Bronchial epithelial cell (primary cell): ENCODE results near the gene ARHGDIG. TPM values are rescaled to one million over a fixed set of nuclear protein-coding genes. Genes with fewer than 3 reads are reported as not detected.
A peak's percentile ranks its signal among the peaks of the same experiment; 100 is the strongest.

Source experiments
- DNase-seq: peaks from one replicate; pipeline ENCODE4 v3.0.0-alpha.2; 2010; ENCODE audit warnings: low read depth
- FAIRE-seq: peaks from 2 replicates; lab custom pipeline; 2011; peaks lifted over from hg19 to GRCh38; lab: Jason Lieb, UNC
- H3K27me3 ChIP-seq: 2 replicates; pipeline ENCODE4 v1.5.1; 2011; ENCODE audit warnings: low read length; ENCODE audit not compliant: control insufficient read depth, insufficient read depth
- H3K36me3 ChIP-seq: 2 replicates; pipeline ENCODE4 v1.5.1; 2011; ENCODE audit warnings: low read length; ENCODE audit not compliant: control insufficient read depth, insufficient read depth
- H3K4me3 ChIP-seq: 2 replicates; pipeline ENCODE4 v1.5.1; 2011; ENCODE audit warnings: mild to moderate bottlenecking, low read depth, low read length, control low read depth
- CTCF ChIP-seq: IDR thresholded peaks from 2 replicates; pipeline ENCODE4 v1.5.1; 2011; ENCODE audit warnings: mild to moderate bottlenecking, moderate library complexity, low read length, control low read depth, inconsistent platforms; ENCODE audit not compliant: insufficient read depth, severe bottlenecking
- total RNA-seq: library from RNA; depleted of rRNA; stranded (reverse); fragments of >200 nt; gene quantifications from 2 replicates; pipeline ENCODE4 v1.2.1, GENCODE V29; 2014

The ARHGDIG gene
- total RNA-seq, 1 donor from 2014 or later: not detected

GRCh38 chr16:301235-301634 lies 20.8 kb downstream of the ARHGDIG start:
- H3K4me3 ChIP-seq: no peak overlapping the region
- H3K27me3 ChIP-seq: no peaks in the 10 kb centered on the region
- peaks cover 26% of the 10 kb centered on the region for H3K36me3 ChIP-seq
- FAIRE-seq (no peak), DNase-seq (no peak)
- no peak for TF ChIP-seq CTCF

GRCh38 chr16:301950-302349 lies 21.6 kb downstream of the ARHGDIG start:
- Histone ChIP-seq H3K27me3 (no peaks in the 10 kb centered on the region), H3K36me3 (peaks cover 24% of the 10 kb centered on the region), H3K4me3 (no peak overlapping the region)
- FAIRE-seq (no peak), DNase-seq (no peak)
- no peak for TF ChIP-seq CTCF

GRCh38 chr16:303760-304505 lies 23.5 kb downstream of the ARHGDIG start:
- H3K27me3 ChIP-seq: no peaks in the 10 kb centered on the region
- peaks cover 24% of the 10 kb centered on the region for H3K36me3 ChIP-seq
- FAIRE-seq (no peak), DNase-seq (no peak)
- no peak for TF ChIP-seq CTCF
- no peak overlapping the region for H3K4me3 ChIP-seq

GRCh38 chr16:305916-306626 lies 25.7 kb downstream of the ARHGDIG start:
- TF ChIP-seq CTCF: no peak
- DNase-seq (peak; percentile 82), FAIRE-seq (peak; percentile 96)
- peaks cover 28% of the 10 kb centered on the region for H3K36me3 ChIP-seq
- H3K27me3 ChIP-seq: no peaks in the 10 kb centered on the region
- no peak overlapping the region for H3K4me3 ChIP-seq

GRCh38 chr16:306911-307370 lies 26.6 kb downstream of the ARHGDIG start:
- TF ChIP-seq CTCF: no peak
- H3K4me3 ChIP-seq: no peak overlapping the region
- H3K27me3 ChIP-seq: no peaks in the 10 kb centered on the region
- DNase-seq (no peak), FAIRE-seq (no peak)
- peaks cover 29% of the 10 kb centered on the region for H3K36me3 ChIP-seq
